Thyroid gland (tissue), 4 donors: Measurements from ENCODE around the gene DNASE1L3.

Experiments
- POLR2A ChIP-seq, 2 donors: fragments of 450-650 bp; IDR thresholded peaks; one replicate each; pipeline ENCODE4 v1.6.1; 2017; ENCODE audit warnings: antibody characterized with exemption in 2 of 2, mild to moderate bottlenecking in 2 of 2, moderate library complexity in 1 of 2
- TF ChIP-seq, protein P1 (sequence below), 6 experiments: fragments of 200-600 bp in 3 of 6; fragments of 450-650 bp in 3 of 6; sonication (generic) in 3 of 6; IDR thresholded peaks; one replicate each; pipeline ENCODE4 v1.5.1; 2016 to 2019; ENCODE audit warnings: antibody characterized with exemption in 6 of 6, mild to moderate bottlenecking in 2 of 6, inconsistent platforms in 1 of 6, moderate library complexity in 1 of 6

DNA sequence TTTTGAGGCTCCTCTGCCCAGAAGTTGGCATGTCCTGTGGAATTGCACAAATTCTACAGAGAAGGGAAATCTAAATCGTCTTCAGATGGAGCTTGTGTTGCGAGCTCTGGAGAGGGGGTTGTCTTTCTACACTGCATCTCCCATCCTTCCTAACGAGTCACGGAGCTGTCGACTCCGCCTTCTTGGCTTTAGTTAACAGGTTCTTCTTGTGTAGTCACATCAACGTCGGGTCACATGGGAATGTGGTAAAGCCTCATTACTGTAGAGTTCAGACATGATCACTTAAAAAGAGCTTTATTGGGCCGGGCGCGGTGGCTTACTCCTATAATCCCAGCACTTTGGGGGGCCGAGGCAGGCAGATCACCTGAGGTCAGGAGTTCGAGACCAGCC is 60.0 kb downstream of the DNASE1L3 start:
- TF ChIP-seq, protein P1, sequence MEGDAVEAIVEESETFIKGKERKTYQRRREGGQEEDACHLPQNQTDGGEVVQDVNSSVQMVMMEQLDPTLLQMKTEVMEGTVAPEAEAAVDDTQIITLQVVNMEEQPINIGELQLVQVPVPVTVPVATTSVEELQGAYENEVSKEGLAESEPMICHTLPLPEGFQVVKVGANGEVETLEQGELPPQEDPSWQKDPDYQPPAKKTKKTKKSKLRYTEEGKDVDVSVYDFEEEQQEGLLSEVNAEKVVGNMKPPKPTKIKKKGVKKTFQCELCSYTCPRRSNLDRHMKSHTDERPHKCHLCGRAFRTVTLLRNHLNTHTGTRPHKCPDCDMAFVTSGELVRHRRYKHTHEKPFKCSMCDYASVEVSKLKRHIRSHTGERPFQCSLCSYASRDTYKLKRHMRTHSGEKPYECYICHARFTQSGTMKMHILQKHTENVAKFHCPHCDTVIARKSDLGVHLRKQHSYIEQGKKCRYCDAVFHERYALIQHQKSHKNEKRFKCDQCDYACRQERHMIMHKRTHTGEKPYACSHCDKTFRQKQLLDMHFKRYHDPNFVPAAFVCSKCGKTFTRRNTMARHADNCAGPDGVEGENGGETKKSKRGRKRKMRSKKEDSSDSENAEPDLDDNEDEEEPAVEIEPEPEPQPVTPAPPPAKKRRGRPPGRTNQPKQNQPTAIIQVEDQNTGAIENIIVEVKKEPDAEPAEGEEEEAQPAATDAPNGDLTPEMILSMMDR (IDR thresholded peaks at IDR 0.05): no peak
- TF ChIP-seq POLR2A (IDR thresholded peaks at IDR 0.05): no peak
